ENCODE data around the gene DNAJB9. TPM values are rescaled to one million over a fixed set of nuclear protein-coding genes. Genes with fewer than 3 reads are reported as not detected.

Gene DNAJB9
- total RNA-seq = 48.3 and 56.6 TPM in 2 replicates

DNA sequence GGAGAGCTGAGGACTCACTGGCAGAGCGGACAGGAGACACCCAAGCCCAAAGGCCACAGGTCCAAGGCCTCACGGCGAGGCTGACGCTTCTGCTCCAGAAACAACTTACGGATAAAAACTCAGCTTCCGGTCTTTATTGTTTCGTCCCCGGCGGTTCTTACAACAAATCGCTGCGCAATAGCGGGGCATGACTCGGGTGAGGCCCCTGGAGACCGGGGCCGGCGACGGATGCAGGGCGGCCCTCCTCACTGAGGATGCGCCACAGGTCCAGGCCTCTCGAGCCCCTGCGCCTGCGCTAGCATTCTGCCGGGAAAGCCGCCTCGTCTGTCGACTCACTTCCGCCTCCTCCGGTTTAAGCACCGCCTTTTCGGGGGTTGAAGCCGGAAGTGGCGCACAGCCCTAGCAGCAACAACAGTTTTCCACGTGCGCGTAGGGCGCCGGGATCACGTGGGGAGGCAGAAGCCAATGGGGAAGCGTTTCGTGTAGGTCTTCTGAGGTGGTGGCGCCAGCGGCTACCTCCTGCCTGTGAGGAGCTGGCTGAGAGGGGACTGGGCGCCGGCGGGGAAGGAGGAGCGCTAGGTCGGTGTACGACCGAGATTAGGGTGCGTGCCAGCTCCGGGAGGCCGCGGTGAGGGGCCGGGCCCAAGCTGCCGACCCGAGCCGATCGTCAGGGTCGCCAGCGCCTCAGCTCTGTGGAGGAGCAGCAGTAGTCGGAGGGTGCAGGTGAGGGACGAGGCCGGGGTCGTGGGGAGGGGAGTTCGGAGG lies at the start of gene DNAJB9, which contains the start of gene THAP5:
Gene DNAJB9, plus strand, starts transcription at position 494 of the 765 bp plus-strand sequence. CDS start 1,853 bp downstream, outside the sequence.
Gene THAP5, minus strand, starts transcription at position 326 of the 765 bp plus-strand sequence. Its CDS starts 137 bp downstream, at position 189.

DNA sequence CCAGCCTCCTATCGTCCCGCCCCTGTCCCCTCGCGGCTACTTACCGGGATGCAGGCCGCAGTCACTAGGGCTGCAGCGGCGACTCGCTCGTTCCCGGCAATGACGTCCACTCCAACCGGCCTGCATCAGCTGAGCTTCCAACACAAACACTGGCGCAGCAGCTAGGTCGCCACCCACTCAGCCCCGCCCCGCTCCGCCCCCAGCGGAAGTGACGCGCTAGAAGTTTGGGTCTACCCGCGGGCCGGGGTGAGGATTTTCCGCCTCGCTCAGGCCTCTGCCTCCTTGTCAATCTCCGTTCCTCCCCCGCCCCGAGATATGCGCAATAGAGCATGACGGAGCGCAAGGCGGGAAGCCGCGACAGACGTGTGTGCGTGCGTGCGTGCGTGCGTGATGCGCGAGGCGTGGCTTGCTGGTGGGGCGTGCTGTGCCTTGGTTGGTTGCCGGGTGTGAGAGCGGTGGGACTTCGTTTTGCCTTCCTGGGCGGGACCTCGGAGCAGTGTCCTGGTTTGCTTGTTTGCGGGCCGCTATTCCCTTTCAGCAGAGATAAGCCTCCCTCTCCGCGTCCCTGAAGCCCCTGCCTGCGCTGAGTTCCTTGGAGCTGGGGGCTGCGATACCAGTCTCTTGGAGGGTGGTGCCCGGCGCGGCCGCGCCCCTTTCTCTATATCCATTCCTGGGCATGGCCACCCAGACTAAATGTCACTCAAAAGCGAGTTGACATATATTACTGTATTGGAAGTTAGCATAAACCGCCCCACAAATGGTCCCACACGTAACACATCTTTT lies 43.5 kb upstream of the DNAJB9 start, which contains the start of gene PNPLA8:
Gene PNPLA8, minus strand, starts transcription at position 151 of the 783 bp plus-strand sequence. CDS start 10,644 bp downstream, outside the sequence.

Other genes starting within 250 kb of the DNAJB9 start
- 1.6 and 22.6 TPM in 2 replicates for gene NRCAM, start 113.4 kb upstream of the DNAJB9 start, total RNA-seq
- gene PNPLA8, start 43.7 kb upstream of the DNAJB9 start, total RNA-seq = 23.2 and 29.1 TPM in 2 replicates
- gene THAP5, start 168 bp upstream of the DNAJB9 start, total RNA-seq = 16.9 and 22.1 TPM in 2 replicates

Data from smooth muscle cell of the pulmonary artery (primary cell).